Transverse colon (tissue), 4 donors: ENCODE data around the gene ABCA7.

Experiments
- POLR2A ChIP-seq: fragments of 450-650 bp; IDR thresholded peaks from one replicate; pipeline ENCODE4 v1.6.1; 2016; ENCODE audit warnings: antibody characterized with exemption, mild to moderate bottlenecking, moderate library complexity
- POLR2AphosphoS5 ChIP-seq, 3 donors: sonication (generic); formaldehyde crosslinking; IDR thresholded peaks; one replicate each; pipeline ENCODE4 v1.6.1; 2016; ENCODE audit warnings: antibody characterized with exemption in 3 of 3
- TF ChIP-seq, protein P1 (sequence below), 5 experiments: fragments of 200-600 bp in 3 of 5; fragments of 450-650 bp in 2 of 5; sonication (generic) in 3 of 5; IDR thresholded peaks; 1 replicate in 2 of 5; 2 replicates in 3 of 5; pipeline ENCODE4 v1.5.1; 2016 to 2017; ENCODE audit warnings: antibody characterized with exemption in 5 of 5, inconsistent platforms in 3 of 5, mild to moderate bottlenecking in 2 of 5, moderate library complexity in 1 of 5

DNA sequence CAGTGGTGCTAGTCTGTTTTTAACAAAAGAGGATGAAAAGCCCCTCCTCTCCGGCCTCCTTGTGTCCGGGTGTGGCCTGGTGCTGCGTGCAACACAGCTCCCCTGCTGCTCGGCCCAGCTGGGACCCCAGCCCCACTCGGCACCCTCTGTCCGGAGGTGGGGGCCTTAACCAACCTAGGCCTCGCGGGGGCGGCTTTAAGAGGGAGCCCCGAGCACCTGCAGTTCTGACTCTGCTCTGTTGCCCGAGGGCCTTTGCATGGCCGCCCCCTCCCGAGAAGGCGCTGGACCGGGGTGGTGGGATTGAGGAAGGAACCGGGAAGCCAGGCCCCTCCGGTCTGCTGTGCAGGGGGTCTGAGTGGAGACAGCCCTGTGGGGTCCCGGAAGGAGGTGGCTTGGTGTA lies 45.4 kb upstream of the ABCA7 start:
- no peak for TF ChIP-seq POLR2A
- TF ChIP-seq, protein P1, sequence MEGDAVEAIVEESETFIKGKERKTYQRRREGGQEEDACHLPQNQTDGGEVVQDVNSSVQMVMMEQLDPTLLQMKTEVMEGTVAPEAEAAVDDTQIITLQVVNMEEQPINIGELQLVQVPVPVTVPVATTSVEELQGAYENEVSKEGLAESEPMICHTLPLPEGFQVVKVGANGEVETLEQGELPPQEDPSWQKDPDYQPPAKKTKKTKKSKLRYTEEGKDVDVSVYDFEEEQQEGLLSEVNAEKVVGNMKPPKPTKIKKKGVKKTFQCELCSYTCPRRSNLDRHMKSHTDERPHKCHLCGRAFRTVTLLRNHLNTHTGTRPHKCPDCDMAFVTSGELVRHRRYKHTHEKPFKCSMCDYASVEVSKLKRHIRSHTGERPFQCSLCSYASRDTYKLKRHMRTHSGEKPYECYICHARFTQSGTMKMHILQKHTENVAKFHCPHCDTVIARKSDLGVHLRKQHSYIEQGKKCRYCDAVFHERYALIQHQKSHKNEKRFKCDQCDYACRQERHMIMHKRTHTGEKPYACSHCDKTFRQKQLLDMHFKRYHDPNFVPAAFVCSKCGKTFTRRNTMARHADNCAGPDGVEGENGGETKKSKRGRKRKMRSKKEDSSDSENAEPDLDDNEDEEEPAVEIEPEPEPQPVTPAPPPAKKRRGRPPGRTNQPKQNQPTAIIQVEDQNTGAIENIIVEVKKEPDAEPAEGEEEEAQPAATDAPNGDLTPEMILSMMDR (IDR thresholded peaks at IDR 0.05) = no peak
- TF ChIP-seq POLR2AphosphoS5 (IDR thresholded peaks at IDR 0.05) = no peak
